HG03135 (cell line): Measurements from ENCODE around the gene NOL7.

Experiments
- ATAC-seq: cut with Tn5 transposase; IDR thresholded peaks from one replicate; pipeline ENCODE4 v1.9.1; 2021; ENCODE audit warnings: mild to moderate bottlenecking, moderate library complexity; ENCODE audit not compliant: unreplicated experiment

The NOL7 gene

GRCh38 chr6:13593720-13594119 is 21.4 kb upstream of the NOL7 start:
- ATAC-seq = no peak

GRCh38 chr6:13597073-13597472 is 18.1 kb upstream of the NOL7 start:
- no peak for ATAC-seq

- no peak for ATAC-seq
Measured at GRCh38 chr6:13600036-13600435, 15.1 kb upstream of the NOL7 start.

- ATAC-seq = no peak
Measured at GRCh38 chr6:13604135-13604534, 11.0 kb upstream of the NOL7 start.

- ATAC-seq = no peak
Measured at GRCh38 chr6:13604546-13605416, 10.4 kb upstream of the NOL7 start.

GRCh38 chr6:13605634-13606033 is 9.5 kb upstream of the NOL7 start:
- no peak for ATAC-seq

GRCh38 chr6:13611715-13612114 is 3.4 kb upstream of the NOL7 start:
- no peak for ATAC-seq

GRCh38 chr6:13613029-13613594 is 2.0 kb upstream of the NOL7 start:
- no peak for ATAC-seq

- peak; percentile 21 for ATAC-seq
Measured at GRCh38 chr6:13614126-13614925, 809 bp upstream of the NOL7 start.

- peak; percentile 10 for ATAC-seq
Measured at GRCh38 chr6:13615792-13616120, 621 bp downstream of the NOL7 start.

- ATAC-seq = no peak
Measured at GRCh38 chr6:13617066-13617465, 1.9 kb downstream of the NOL7 start.

- ATAC-seq = peak; percentile 58
Measured at GRCh38 chr6:13624871-13625288, 9.7 kb downstream of the NOL7 start.

GRCh38 chr6:13629459-13630116 is 14.5 kb downstream of the NOL7 start:
- no peak for ATAC-seq

GRCh38 chr6:13630499-13630898 is 15.4 kb downstream of the NOL7 start:
- ATAC-seq = no peak

GRCh38 chr6:13633343-13633742 is 18.2 kb downstream of the NOL7 start:
- no peak for ATAC-seq

GRCh38 chr6:13635948-13636658 is 21.0 kb downstream of the NOL7 start:
- no peak for ATAC-seq

- no peak for ATAC-seq
Measured at GRCh38 chr6:13638014-13638413, 22.9 kb downstream of the NOL7 start.

- ATAC-seq = no peak
Measured at GRCh38 chr6:13638626-13639025, 23.5 kb downstream of the NOL7 start.

GRCh38 chr6:13641315-13641714 is 26.2 kb downstream of the NOL7 start:
- ATAC-seq = no peak

GRCh38 chr6:13643125-13643524 is 28.0 kb downstream of the NOL7 start:
- ATAC-seq = no peak

GRCh38 chr6:13648850-13649249 is 33.7 kb downstream of the NOL7 start:
- no peak for ATAC-seq
